ENCODE data around the gene ZC3H12D. TPM values are rescaled to one million over a fixed set of nuclear protein-coding genes. Genes with fewer than 3 reads are reported as not detected.

ZC3H12D gene
- total RNA-seq, 1 experiment from 2014 or later: not detected

DNA sequence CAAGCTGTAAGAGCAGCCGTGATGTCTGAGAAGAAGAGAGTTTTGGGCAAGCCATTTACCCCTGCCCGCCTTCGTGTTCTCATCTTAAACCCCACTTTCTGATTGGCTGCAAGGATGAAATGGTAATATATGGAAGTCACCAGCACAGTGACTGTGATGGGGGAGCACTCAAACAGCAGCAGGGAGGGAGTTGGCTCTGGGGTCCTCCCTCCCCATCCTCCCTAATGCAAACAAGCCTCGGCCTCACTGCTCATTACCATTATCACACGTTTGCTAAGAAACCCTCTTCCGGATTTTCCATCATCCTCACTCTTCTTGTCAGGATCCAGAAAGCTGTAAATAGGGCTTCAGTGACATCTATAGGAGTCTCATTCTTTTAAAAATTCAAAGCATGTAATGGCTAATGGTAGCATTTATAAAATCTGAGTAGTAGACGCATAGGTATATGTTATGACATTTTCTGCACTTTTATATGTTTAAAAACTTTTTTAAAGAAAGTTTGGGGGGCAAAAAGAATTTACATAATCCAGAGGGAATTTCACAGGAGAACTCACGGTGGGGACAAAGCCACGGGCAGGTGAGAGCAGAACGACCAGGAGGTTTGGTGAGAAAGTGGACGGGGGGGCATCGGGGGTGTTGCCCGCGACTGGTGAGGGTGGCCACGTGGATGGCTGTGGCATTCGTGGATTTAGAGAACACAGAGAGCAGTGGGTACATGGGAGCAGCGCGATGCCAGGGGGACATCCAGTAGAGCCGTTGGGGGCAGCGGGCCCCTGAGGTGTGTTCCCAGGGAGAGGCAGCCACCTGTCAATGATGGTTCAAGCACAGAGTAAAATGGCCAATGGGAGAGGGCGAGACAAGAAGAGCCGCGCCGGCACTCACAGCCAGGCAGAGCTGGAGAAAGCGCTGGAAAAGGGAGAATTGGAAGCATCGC is 55.1 kb downstream of the ZC3H12D start:
- DNase-seq (ENCODE audit: low spot score): no peak
- in situ Hi-C loops (cut with HindIII; ENCODE audit: low sequenced_read_pairs): no loop called here

DNA sequence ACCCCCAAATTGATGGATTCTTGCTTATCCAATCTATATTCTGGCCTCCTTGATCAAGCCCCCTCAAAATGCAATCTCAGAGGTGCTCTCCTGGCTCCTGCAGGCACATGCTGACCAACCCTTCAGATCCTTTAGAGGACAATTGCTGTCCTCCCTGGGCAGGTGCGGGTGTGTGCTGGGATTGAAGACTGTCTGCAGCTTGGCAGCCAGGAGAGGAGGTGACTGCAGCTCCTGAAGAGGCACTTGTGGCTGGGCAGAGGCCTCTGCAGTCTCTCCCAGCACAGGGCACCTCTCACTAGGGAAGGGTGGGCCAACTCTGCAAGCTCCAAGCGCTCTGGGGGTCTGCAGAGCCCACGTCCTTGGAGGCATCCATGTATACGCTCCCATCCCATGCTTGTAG is 56.2 kb downstream of the ZC3H12D start:
- no peak for DNase-seq (ENCODE audit: low spot score)
- in situ Hi-C loops (cut with HindIII; ENCODE audit: low sequenced_read_pairs): no loop called here

DNA sequence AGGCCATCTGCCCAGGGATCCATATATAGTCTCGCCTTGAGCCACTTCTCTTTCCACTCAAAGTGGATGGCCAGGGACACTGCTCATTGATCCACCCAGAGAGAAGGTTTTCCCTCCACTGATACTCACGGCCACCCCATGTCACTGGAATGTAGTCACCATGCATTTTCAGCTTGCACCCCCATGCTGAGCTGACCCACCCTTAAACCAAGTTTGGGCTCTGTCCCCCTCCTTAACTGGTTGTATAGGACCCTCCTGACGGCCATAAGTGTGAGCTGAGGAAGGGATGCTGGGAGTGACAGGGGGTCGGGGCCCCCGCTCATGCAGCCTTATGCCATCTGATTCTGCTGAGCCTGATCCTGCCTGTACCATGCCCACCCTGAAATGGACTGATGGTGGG is 59.1 kb downstream of the ZC3H12D start:
- DNase-seq (ENCODE audit: low spot score): no peak
- in situ Hi-C loops (cut with HindIII; ENCODE audit: low sequenced_read_pairs): no loop called here

DNA sequence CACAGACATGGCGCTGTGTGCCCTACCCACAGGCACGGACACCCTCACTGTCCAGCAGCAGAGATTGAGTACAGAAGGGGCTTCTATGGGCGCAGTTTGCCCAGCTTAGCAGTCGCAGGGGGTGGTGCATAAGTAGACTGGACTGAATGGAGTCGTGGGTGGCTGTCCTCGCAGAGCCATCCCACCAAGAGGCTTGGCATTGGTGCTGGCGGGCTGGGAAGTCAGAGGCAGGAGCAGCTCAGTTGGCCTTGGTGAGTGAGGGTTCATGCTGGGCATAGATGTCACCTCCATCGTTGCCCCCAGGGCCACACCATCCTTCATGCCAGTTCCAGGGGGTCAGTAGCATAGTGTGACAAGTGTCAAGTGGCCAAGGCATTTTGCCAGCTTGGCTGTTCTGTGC is 59.6 kb downstream of the ZC3H12D start:
- no peak for DNase-seq (ENCODE audit: low spot score)
- in situ Hi-C loops (cut with HindIII; ENCODE audit: low sequenced_read_pairs): no loop called here

DNA sequence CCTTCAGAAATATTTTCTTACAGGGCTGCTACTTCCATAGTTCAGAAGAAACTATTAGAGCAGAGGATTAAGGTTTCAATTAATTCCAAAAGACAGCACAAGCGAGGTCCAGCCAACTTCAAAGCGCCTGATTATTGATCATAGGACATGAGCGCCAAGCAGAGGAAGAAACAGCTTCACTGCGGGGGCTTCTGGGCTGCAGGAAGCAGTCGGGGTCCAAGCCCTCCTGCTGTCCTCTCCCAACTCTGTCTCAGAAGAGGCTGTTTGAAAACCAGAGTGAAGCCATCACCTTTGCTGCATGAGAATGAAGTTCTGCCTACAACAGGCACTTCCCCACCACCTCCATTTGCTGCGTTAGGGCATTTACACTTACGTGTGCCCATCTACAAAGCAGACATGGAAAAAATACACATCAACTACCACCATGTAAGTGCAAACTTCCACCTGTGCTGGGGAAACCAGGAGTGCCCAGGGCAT is 60.8 kb downstream of the ZC3H12D start:
- no peak for DNase-seq (ENCODE audit: low spot score)
- in situ Hi-C loops (cut with HindIII; ENCODE audit: low sequenced_read_pairs): loop anchor here (25.0 kb wide), 1 partner anchor 362 kb away; no protein-coding TSS in a partner anchor

DNA sequence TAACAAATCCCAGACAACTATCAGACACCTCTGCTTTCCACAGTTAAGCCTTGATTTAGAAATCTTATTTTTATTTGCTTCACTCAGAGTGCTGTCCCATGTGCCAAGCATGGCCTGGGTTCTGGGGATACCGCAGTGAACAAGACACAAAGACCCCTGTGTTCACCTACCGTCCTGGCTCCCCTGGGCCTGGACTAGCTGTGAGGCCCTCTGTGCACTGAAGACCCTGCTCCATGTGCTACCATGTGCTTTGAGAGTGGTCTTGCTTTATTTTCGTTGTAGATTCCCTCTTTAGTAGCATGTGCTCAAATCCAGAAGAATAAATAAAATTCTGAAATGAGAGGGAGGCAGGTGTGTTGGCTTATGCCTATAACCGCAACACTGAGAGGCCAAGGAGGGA is 62.2 kb downstream of the ZC3H12D start:
- DNase-seq (ENCODE audit: low spot score): no peak
- in situ Hi-C loops (cut with HindIII; ENCODE audit: low sequenced_read_pairs): loop anchor here (25.0 kb wide), 1 partner anchor 360 kb away; no protein-coding TSS in a partner anchor

DNA sequence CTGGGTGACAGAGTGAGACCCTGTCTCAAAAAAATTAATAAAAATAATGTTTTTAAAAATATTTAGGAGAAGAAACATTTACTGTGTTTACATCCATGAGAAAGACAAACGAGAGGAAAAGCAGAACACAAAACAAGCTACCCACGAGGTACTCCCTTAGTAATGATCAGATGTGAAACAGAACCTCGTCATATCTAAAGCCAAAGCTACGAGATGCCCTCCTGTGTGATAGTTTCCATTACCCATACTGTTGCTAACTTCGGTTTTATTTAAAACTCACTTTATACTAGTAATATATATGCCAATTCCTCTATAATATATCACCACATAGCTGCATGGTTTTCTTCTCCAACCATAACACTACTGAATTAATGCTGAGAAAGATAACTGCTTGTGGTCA is 63.7 kb downstream of the ZC3H12D start:
- in situ Hi-C loops (cut with HindIII; ENCODE audit: low sequenced_read_pairs): loop anchor here (25.0 kb wide), 1 partner anchor 359 kb away; no protein-coding TSS in a partner anchor
- DNase-seq (ENCODE audit: low spot score): no peak

DNA sequence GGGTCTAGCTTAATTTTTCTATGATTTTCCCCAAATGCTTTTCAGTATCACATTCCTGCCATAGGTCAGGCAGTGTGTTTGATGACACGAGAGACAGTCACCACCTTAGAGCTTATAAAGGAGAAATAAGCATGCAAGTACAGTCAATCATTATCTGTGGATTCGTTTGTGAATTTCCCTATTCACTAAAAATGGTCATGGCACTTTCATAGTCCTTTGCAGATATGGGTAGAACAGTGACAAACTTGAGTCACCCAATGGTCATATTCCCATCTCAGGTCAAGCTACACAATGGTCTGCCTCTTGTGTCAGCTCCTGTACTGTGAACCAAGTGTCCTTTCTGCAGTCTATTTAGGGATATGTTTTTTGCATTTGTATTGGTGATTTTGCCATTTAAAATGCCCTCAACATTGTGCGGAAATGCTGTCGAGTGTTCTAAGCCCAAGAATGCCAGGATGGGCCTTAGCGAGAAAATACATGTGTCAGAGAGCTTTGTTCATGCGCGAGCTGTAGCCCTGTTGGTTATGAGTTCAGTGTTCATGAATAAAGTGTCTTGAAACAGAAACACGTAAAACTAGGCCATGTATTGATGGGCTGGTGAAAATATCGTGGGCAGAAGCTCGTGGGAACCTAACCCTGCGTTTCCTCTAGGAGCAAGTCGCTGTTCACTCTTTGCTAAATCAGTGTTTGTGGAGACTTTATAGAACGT is 65.0 kb downstream of the ZC3H12D start:
- in situ Hi-C loops (cut with HindIII; ENCODE audit: low sequenced_read_pairs): loop anchor here (25.0 kb wide), 1 partner anchor 358 kb away; no protein-coding TSS in a partner anchor
- no peak for DNase-seq (ENCODE audit: low spot score)

DNA sequence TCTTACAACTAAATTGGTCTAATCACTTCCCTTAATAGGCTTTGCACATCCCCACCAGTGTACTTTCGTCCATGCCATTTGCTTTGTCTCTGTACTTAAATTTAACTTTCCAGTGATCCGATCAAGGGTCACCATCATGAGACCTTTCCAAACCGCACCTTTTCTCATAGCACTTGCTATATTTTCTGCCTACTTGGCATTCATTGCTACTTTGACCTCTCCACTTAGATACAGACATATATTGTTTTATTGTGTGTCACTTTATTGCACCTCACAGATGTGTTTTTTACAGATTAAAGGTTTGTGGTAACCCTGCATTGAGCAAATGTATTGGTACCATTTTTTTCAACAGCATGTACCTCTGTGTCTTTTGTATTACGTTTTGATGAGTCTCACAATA is 70.0 kb downstream of the ZC3H12D start:
- in situ Hi-C loops (cut with HindIII; ENCODE audit: low sequenced_read_pairs): loop anchor here (25.0 kb wide), 1 partner anchor 353 kb away; no protein-coding TSS in a partner anchor
- no peak for DNase-seq (ENCODE audit: low spot score)

DNA sequence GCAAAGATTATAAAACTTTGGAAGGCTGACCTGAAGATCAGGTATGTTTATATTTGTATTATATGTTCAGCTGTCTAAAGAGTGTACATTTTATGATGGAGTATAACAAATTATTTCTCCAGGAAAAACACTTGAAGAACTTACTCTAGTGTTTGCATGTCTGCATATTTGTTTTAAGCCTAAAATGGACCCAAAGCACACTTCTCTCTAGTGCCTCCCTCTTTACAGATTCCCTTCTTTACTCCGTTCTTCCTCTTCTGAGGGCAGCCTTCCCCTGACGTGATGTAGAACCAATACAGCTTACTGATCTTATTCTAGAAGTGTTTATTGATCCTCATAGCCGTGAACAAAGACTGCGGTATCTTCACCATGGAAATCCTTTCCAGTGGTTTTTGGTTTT is 70.8 kb downstream of the ZC3H12D start:
- in situ Hi-C loops (cut with HindIII; ENCODE audit: low sequenced_read_pairs): loop anchor here (25.0 kb wide), 1 partner anchor 352 kb away; no protein-coding TSS in a partner anchor
- no peak for DNase-seq (ENCODE audit: low spot score)

DNA sequence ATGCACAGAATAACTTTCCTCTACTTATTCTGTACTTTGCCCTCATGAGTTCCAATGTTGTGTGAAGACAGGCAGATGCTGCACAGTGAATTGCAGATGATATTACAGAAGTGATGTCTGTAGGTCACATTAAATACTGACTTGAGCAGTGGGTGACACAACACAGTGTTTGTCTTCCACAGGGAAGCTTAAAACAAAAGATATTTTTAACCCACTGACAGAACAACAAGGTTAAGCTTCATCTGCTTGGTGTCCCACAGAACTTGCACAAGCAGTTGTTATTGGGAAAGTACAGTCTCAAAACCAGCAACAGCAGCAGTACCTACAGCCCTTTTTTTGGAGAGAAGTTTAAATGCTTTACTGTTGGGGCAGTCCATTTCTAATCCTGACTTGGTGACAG is 74.3 kb downstream of the ZC3H12D start:
- in situ Hi-C loops (cut with HindIII; ENCODE audit: low sequenced_read_pairs): loop anchor here (25.0 kb wide), 1 partner anchor 348 kb away; no protein-coding TSS in a partner anchor
- no peak for DNase-seq (ENCODE audit: low spot score)

DNA sequence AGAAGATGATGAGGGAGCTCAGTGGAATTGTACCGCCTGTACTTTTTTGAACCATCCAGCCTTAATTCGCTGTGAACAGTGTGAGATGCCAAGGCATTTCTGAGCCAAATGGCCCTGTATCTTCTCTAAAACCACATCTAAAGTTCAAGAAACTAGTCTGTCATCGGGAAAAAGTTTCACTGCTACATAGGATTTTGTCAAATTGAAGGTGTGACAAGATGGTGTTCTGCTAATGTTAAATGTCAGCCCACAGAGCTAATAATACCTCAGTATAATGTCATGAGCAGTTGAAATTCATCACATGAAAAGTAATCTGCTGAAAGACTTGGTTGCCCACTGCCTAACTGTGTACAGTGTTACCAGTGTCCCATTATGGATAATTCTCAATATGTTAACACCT is 75.2 kb downstream of the ZC3H12D start:
- in situ Hi-C loops (cut with HindIII; ENCODE audit: low sequenced_read_pairs): loop anchor here (25.0 kb wide), 1 partner anchor 347 kb away; no protein-coding TSS in a partner anchor
- no peak for DNase-seq (ENCODE audit: low spot score)

DNA sequence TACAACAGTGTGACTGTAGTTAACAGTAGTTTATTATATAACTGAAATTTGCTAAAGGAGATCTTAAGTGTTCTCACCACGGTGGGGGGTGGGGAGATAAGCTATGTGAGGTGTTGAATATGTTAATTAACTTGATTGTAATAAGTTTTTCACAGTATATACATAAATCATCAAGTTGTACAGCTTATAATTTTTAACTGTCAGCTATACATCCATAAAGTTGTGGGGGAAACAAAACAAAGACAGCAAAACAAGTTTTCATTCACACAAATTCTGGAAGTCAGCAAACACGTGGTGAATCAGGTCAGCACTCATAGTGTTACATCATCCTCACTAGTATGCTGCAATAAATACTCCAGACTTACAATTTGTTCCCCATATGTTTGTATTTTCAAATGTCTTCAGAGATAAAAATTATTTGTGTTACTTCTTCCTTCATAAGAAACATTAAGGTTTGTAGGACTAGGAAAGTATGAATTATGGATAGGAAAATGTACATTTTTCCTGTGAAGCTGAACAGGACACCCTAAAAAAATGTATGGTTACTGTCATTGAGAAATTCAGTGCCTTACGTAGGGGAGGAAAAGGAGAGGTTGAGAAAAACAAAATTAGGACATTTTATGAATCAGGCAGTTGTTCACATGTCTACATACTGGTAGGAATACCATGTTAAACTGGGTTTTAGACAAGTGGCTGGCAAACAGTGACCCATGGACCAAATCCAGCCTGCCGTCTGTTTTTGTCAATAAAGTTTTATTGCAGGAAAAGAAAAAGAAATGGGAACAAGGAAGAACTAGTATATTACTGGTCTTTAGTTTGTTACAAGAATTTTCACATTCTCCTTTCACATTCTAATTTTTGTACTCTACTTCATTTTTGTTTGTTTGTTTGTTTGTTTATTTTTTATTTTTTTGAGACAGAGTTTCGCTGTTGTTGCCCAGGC is 78.7 kb downstream of the ZC3H12D start:
- in situ Hi-C loops (cut with HindIII; ENCODE audit: low sequenced_read_pairs): loop anchor here (25.0 kb wide), 1 partner anchor 344 kb away; no protein-coding TSS in a partner anchor
- DNase-seq (ENCODE audit: low spot score): no peak

DNA sequence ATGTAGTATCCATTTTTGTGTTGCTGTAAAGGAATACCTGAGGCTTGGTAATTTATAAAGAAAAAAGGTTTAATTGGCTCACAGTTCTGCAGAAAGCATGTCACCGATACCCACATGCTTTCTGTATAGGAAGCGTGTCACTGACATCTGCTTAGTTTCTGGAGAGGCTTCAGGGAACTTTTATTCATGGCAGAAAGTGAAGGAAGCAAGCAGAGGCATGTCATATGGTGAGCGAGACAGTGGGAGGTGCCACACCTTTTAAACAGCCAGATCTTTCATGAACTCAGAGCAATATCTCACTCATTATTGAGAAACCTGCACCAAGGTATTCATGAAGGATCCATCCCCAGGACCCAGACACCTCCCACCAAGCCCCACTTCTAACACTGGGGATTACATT is 81.3 kb downstream of the ZC3H12D start:
- DNase-seq (ENCODE audit: low spot score): no peak
- in situ Hi-C loops (cut with HindIII; ENCODE audit: low sequenced_read_pairs): loop anchor here (25.0 kb wide), 1 partner anchor 341 kb away; no protein-coding TSS in a partner anchor

DNA sequence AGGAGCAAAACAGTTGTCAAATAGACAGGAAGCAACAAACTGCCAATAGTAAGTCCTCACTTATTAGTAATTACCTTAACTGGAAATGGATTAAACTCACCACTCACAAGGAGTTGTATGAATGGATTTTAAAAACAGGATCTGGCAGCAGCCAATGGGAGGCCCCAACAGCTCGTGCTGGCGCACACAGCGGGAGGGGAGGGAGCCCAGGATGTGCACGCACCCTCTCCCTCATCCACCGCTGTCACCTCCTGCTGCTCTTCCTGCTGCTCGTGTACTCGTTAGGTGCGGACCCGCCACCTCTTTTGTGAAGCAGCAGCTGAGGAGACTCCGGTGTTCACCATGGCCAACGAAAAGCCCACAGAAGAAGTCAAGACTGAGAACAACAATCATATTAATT is 84.8 kb downstream of the ZC3H12D start, which contains the start of gene SUMO4:
TSS of gene SUMO4 (plus strand) at position 213 of the 400 bp plus-strand sequence. CDS start at position 343, 130 bp downstream.
- no peak for DNase-seq (ENCODE audit: low spot score)
- in situ Hi-C loops (cut with HindIII; ENCODE audit: low sequenced_read_pairs): loop anchor here (25.0 kb wide), 1 partner anchor 338 kb away; no protein-coding TSS in a partner anchor

DNA sequence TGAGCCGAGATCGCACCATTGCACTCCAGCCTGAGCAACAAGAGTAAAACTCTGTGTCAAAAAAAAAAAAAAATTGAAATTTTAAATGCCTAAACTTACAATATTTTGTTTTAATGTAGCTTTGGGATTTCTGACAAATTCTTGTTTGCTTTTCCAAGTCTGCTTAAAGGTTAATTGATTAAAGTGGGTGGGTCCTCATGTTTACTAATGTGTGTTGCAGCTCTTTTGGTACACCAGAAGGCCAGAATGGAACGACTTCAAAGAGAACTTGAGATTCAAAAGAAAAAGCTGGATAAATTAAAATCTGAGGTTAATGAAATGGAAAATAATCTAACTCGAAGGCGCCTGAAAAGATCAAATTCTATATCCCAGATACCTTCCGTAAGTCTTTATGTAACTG is 87.4 kb downstream of the ZC3H12D start:
- in situ Hi-C loops (cut with HindIII; ENCODE audit: low sequenced_read_pairs): no loop called here
- DNase-seq (ENCODE audit: low spot score): no peak
